ENCODE measurements around the gene DPP8. TPM values are rescaled to one million over a fixed set of nuclear protein-coding genes. Genes with fewer than 3 reads are reported as not detected.

Gene DPP8
- total RNA-seq, 2 experiments from 2014 or later, result 48.7 to 52.2 TPM

DNA sequence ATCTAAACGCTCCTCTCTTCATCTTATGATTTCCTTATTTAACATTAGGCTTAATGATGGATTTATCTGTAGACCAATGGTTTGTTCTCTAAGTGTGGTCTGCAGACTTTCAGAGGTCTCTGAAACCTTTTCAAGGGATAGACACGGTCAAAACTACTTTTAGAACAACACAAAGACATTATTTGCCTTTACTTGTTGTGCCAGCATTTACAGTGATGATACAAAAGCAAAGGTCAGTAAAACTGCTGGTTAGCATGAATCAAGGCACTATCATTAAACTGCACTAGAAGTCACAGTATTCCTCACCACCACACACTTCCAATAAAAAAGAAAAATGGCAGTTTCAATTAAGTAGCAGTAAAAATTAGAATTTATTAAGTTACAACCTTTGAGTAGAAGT lies 70.3 kb downstream of the DPP8 start:
- no peaks in the 10 kb centered on the region for H3K4me1 Mint-ChIP-seq
- POLR2A ChIA-PET, result no interaction called here
- ATAC-seq (ENCODE audit: low read depth), result no peak
- DNase-seq, result no peak
- H3K27ac Mint-ChIP-seq, result no peak overlapping the region
- no peaks in the 10 kb centered on the region for H3K27me3 Mint-ChIP-seq
- peaks cover 13% of the 10 kb centered on the region for H3K36me3 Mint-ChIP-seq
- no peaks in the 10 kb centered on the region for H3K9me3 Mint-ChIP-seq
- H3K4me3 Mint-ChIP-seq, result no peak overlapping the region

- DNase-seq (no peak), ATAC-seq (ENCODE audit: low read depth) (no peak)
- H3K27me3 Mint-ChIP-seq, result peaks cover 10% of the 10 kb centered on the region
- H3K4me3 Mint-ChIP-seq, result no peak overlapping the region
- H3K36me3 Mint-ChIP-seq, result no peaks in the 10 kb centered on the region
- POLR2A ChIA-PET, result no interaction called here
- no peak overlapping the region for H3K27ac Mint-ChIP-seq
- no peaks in the 10 kb centered on the region for H3K4me1 Mint-ChIP-seq
- H3K9me3 Mint-ChIP-seq, result no peaks in the 10 kb centered on the region
Measured at GRCh38 chr15:65434201-65434600, 83.3 kb downstream of the DPP8 start.

GRCh38 chr15:65431731-65432130 lies 85.8 kb downstream of the DPP8 start:
- H3K4me1 Mint-ChIP-seq, result no peaks in the 10 kb centered on the region

DNA sequence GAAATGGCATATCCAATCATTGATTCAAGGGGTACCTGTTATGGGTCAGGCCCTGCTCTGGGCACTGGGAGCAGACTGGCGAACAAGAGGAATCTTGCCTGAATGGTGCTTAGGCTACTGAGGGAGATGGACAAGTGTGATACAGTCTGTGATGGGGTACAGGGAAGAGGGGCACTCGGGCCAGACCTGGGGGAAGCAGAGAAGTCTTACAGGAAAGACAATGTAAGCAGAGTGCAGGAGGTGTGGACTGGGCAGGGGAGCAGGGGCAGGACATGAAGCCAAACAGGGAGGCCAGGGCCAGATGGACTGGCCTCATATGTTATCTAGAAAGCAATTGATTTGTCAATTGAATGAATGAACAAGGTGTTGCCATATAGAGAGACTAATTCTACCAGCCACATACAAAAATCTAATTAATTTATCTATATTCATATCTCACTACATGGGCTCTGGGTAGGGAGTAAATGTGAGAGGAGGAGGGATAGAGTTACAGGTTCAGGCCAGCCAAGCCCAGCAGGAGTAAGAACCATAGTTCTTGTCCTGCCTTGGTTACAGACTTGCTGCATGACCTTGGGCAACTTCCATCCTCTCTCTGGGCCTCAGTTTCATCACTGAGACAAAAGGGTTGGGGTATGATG lies 91.2 kb downstream of the DPP8 start:
- peaks cover 45% of the 10 kb centered on the region for H3K27me3 Mint-ChIP-seq
- no peaks in the 10 kb centered on the region for H3K9me3 Mint-ChIP-seq
- H3K27ac Mint-ChIP-seq, result no peak overlapping the region
- POLR2A ChIA-PET, result no interaction called here
- H3K36me3 Mint-ChIP-seq, result peaks cover 5% of the 10 kb centered on the region
- DNase-seq (no peak), ATAC-seq (ENCODE audit: low read depth) (no peak)
- H3K4me3 Mint-ChIP-seq, result no peak overlapping the region
- peaks cover 13% of the 10 kb centered on the region for H3K4me1 Mint-ChIP-seq

More at GRCh38 chr15:65431731-65432130, 85.8 kb downstream of the DPP8 start:
- POLR2A ChIA-PET, result no interaction called here
- Mint-ChIP-seq H3K9me3 (no peaks in the 10 kb centered on the region), H3K36me3 (no peaks in the 10 kb centered on the region), H3K27me3 (peaks cover 8% of the 10 kb centered on the region), H3K27ac (no peak overlapping the region), H3K4me3 (no peak overlapping the region)
- ATAC-seq (ENCODE audit: low read depth) (no peak), DNase-seq (no peak)

DNA sequence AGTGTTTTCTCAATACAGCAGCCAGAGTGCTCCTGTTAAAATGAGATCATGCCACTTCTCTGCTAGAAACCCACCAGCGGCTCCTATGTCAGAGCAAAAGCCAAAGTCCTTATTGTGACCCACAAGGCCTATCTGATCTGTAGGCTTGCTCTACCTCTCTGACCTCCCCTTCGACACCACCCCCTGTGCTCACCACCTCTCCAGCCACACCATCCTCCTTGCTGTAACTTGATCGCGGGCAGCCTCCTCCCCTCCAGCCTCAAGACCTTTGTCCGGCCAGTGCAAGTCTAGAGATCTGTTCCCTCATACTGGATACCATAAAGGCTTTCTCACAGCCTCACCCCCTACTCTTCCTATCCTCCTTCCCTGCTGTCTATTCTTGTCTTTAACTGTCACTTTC lies 92.8 kb downstream of the DPP8 start:
- POLR2A ChIA-PET, result no interaction called here
- Mint-ChIP-seq H3K27ac (no peak overlapping the region), H3K36me3 (peaks cover 5% of the 10 kb centered on the region), H3K4me3 (no peak overlapping the region), H3K27me3 (peaks cover 53% of the 10 kb centered on the region), H3K9me3 (no peaks in the 10 kb centered on the region), H3K4me1 (peaks cover 13% of the 10 kb centered on the region)
- peak; percentile 20 for DNase-seq
- no peak for ATAC-seq (ENCODE audit: low read depth)

DNA sequence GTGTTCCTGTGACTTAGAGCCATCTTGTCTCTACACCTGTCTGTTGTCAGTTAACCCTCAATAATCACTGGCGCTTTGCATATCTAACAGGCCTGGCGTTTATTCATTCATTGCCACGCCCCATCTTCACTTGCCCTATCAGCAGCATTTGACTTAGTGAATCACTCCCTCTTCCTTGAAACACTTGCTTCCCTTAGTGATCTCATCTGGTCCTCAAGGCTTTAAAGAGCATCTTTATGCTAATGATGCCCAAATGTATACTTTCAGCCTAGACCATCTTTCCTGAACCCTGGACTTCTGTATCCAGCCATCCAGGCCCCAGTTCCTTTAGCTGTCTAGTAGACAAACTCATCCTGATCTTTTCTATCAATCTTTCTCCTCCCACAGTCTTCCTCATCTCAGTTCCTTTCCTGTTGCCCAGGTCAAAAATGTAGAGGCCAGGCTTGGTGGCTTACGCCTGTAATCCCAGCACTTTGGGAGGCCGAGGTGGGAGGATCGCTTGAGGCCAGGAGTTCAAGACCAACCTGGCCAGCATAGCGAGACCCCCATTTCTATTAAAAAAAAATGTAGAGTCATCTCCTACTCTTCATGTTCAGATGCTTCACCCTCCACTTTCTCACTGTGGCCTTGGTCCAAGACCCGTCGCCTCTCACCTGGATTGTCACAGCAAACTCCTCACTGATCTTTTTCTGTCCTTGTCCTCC lies 93.4 kb downstream of the DPP8 start:
- DNase-seq (peak; percentile 1), ATAC-seq (ENCODE audit: low read depth) (no peak)
- Mint-ChIP-seq H3K27me3 (peaks cover 59% of the 10 kb centered on the region), H3K4me1 (peaks cover 13% of the 10 kb centered on the region), H3K27ac (no peak overlapping the region), H3K9me3 (no peaks in the 10 kb centered on the region), H3K36me3 (peaks cover 5% of the 10 kb centered on the region), H3K4me3 (peak overlapping the region; percentile 0)
- POLR2A ChIA-PET, result no interaction called here

GRCh38 chr15:65423150-65423975 lies 94.1 kb downstream of the DPP8 start:
- H3K27me3 Mint-ChIP-seq, result peaks cover 66% of the 10 kb centered on the region

DNA sequence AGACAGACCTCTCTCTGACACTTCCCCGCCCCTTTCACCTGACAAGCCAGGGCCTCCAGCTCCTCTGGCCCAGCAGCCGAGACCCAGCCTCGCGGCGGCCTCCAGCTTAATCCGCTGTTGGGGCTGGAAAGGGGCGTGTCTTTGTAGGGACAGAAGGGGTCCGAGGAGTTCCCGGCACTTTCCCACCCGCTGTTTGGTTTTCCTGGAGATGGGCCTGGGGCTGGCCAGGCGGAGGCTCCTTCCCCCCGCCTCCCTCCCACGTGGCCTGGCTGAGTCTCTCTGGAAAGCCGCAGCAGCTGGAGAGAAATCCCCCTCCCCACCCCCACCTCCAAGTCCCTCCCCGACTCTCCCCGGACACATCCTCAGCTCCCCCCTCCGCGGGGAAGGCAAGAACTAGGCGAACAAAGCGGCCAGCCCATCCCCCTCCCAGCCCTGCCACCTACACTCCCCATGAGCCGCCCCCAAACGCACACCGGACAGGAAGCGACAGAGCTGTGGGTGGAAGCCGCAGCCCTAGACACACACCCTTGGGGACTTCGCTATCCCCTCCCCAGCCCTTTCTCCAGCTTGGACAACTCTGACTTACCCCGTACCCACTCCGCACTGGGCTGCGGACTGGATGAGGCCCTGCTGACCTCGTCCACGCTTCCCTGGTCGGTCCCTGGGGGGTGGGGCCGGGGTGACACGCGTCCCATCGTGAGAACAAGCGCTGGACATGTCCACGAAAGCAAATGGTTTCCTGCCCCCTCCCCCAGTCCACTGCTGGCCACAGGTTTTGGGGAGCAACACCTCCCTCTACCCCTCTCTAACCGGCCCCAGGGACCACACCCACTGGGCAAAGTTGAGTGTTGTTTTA lies 95.9 kb downstream of the DPP8 start:
- Mint-ChIP-seq H3K27ac (no peak overlapping the region), H3K36me3 (peaks cover 5% of the 10 kb centered on the region), H3K27me3 (peaks cover 73% of the 10 kb centered on the region), H3K4me1 (peaks cover 13% of the 10 kb centered on the region), H3K9me3 (no peaks in the 10 kb centered on the region), H3K4me3 (peak overlapping the region; percentile 83)
- POLR2A ChIA-PET, result interaction anchor here (1.0 to 1.8 kb wide), 2 partner anchors 33 to 117 kb away, joined by 3 to 8 read pairs; partner anchors contain the start of gene RNU5B-1
- ATAC-seq (ENCODE audit: low read depth) (peak; percentile 32), DNase-seq (peak; percentile 47)

More at GRCh38 chr15:65423150-65423975, 94.1 kb downstream of the DPP8 start:
- POLR2A ChIA-PET, result no interaction called here
- Mint-ChIP-seq H3K4me1 (peaks cover 13% of the 10 kb centered on the region), H3K36me3 (peaks cover 5% of the 10 kb centered on the region), H3K4me3 (peak overlapping the region; percentile 67), H3K9me3 (no peaks in the 10 kb centered on the region), H3K27ac (no peak overlapping the region)
- DNase-seq, result peak; percentile 30
- no peak for ATAC-seq (ENCODE audit: low read depth)

DNA sequence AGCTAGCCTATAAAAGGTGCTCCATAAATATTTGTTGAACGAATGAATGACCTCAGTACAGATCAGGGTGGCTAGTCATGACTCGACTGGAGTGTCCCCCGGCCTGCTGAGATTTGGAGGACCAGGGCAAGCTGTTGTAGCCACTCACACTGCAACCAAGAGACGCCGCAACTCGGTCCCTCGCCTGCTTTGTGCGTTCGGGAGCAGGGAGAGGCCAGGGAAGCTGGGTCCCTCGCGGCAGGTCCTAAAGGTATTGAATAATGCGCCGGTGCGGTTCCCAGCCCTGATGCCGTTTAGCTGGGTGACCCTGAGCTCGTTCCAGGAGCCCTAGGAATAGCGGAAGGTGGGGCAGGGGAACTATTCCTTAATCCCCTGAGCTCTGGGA lies 96.5 kb downstream of the DPP8 start:
- Mint-ChIP-seq H3K36me3 (peaks cover 5% of the 10 kb centered on the region), H3K27ac (no peak overlapping the region), H3K4me1 (peaks cover 13% of the 10 kb centered on the region), H3K4me3 (no peak overlapping the region), H3K27me3 (peaks cover 70% of the 10 kb centered on the region), H3K9me3 (no peaks in the 10 kb centered on the region)
- no peak for DNase-seq
- no peak for ATAC-seq (ENCODE audit: low read depth)
- POLR2A ChIA-PET, result interaction anchor here (1.0 to 1.8 kb wide), 2 partner anchors 34 to 116 kb away, joined by 3 to 8 read pairs; partner anchors contain the start of gene RNU5B-1

DNA sequence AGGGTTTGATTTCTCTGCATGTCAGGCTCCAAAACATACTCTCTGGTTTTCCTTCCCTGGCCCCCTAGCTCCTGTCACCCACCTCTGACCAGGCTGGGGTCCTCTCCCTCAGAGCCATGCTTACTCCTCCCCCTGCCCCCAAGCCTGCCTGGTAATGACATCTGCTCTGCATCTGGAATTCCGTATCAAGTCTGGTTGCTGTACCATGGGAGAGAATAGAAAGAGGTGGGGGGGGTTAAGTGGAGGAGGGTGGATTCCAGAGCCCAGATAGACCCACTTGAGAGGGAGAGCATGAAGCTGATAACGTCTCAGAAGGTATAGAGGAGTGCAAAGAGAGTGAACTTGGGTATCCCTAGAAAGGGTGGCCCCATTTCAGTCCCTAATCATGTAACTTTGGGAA lies 98.9 kb downstream of the DPP8 start:
- POLR2A ChIA-PET, result no interaction called here

GRCh38 chr15:65416845-65417416 lies 100.6 kb downstream of the DPP8 start:
- ATAC-seq (ENCODE audit: low read depth), result no peak
- peaks cover 37% of the 10 kb centered on the region for H3K27me3 Mint-ChIP-seq

More for the DNA sequence above, 98.9 kb downstream of the DPP8 start:
- H3K4me3 Mint-ChIP-seq, result no peak overlapping the region
- no peak overlapping the region for H3K27ac Mint-ChIP-seq
- DNase-seq, result no peak
- H3K4me1 Mint-ChIP-seq, result peaks cover 10% of the 10 kb centered on the region
- peaks cover 48% of the 10 kb centered on the region for H3K27me3 Mint-ChIP-seq
- H3K9me3 Mint-ChIP-seq, result no peaks in the 10 kb centered on the region
- ATAC-seq (ENCODE audit: low read depth), result no peak
- H3K36me3 Mint-ChIP-seq, result peaks cover 5% of the 10 kb centered on the region

GRCh38 chr15:65414841-65415621 lies 102.5 kb downstream of the DPP8 start:
- Mint-ChIP-seq H3K36me3 (no peaks in the 10 kb centered on the region), H3K27ac (no peak overlapping the region), H3K4me3 (no peak overlapping the region), H3K4me1 (no peaks in the 10 kb centered on the region), H3K27me3 (peaks cover 25% of the 10 kb centered on the region), H3K9me3 (no peaks in the 10 kb centered on the region)
- no peak for ATAC-seq (ENCODE audit: low read depth)
- POLR2A ChIA-PET, result no interaction called here
- DNase-seq, result no peak

More at GRCh38 chr15:65416845-65417416, 100.6 kb downstream of the DPP8 start:
- H3K9me3 Mint-ChIP-seq, result no peaks in the 10 kb centered on the region
- no peak for DNase-seq
- H3K36me3 Mint-ChIP-seq, result no peaks in the 10 kb centered on the region
- H3K4me3 Mint-ChIP-seq, result no peak overlapping the region
- POLR2A ChIA-PET, result no interaction called here
- H3K27ac Mint-ChIP-seq, result no peak overlapping the region
- peaks cover 2% of the 10 kb centered on the region for H3K4me1 Mint-ChIP-seq

Measured in activated naive CD8-positive, alpha-beta T cell treated with anti-CD3 and anti-CD28 coated beads, Interleukin-2, amount 10 ng/mL, durations not matched to agents 7 days and 5 days (primary cell).